ENCODE results near the gene ZCWPW1. TPM values are rescaled to one million over a fixed set of nuclear protein-coding genes. Genes with fewer than 3 reads are reported as not detected.
"Not testable (repeated sequence)": the region's sequence is repeated elsewhere in the genome, so short reads cannot be mapped to it uniquely, and the experiment has no call there.

Gene ZCWPW1
- total RNA-seq, 2 donors from 2014 or later: 1.2 to 1.6 TPM

DNA sequence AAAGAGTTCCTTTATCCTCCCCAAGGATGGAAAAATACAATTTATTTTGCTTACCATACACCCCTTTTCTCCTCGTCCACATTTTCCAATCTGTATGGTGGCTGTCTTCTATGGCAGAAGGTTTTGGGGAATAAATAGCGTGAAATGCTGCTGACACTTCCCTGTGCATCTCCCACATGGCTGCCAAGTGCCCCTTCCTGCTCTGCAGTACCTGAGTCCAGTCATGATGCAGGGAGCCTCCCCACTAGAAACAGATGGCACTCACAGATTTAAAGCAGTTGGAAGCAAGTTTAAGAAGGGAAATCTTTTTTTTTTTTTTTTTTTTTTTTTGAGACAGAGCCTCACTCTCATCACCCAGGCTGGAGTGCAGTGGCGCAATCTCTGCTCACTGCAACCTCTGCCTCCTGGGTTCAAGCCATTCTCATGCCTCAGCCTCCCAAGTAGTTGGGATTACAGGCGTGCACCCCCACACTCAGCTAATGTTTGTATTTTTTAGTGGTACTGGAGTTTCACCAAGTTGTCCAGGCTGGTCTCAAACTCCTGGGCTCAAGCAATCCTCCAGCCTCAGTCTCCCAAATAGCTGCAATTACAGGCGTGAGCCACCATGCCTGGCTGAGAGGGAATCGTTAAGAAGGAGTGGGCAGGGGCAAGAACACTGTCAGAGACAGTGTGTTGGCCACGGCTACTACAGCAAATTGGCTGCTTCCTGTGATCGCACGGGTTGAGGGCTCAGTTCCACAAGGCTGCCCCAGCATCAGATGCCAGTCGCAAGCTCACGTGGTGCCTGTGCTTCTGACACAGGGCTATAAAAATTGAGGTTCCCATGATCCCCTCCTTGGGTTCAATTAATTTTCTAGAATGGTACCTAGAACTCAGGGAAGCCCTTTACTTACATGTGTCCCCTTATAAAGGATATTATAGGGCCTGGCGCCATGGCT, 60.6 kb downstream of the ZCWPW1 start:
- intact Hi-C loops (cut with DNase I, micrococcal nuclease): no loop called here

GRCh38 chr7:100367251-100367620, 61.3 kb downstream of the ZCWPW1 start:
- DNase-seq: no peak
- intact Hi-C loops (cut with DNase I, micrococcal nuclease): no loop called here
- ATAC-seq: no peak

More for the DNA sequence above, 60.6 kb downstream of the ZCWPW1 start:
- ATAC-seq (no peak), DNase-seq (peak in 1 of 2 donors; percentile 45)

GRCh38 chr7:100366411-100367250, 61.9 kb downstream of the ZCWPW1 start:
- DNase-seq: no peak
- ATAC-seq: peak; percentile 6

DNA sequence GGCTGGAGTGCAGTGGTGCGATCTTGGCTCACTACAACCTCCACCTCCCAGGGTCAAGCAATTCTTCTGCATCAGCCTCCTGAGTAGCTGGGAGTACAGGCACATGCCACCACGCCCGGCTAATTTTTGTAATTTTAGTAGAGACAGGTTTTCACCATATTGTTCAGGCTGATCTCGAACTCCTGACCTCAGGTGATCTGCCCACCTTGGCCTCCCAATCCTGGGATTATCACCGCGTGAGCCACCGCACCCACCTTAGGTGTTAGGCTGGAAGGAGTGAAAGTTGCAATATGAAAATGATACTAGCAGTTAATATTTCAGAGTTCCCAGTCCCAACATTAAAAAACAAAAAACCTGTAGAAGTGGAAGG, 62.5 kb downstream of the ZCWPW1 start:
- DNase-seq; ATAC-seq; intact Hi-C loops (cut with DNase I, micrococcal nuclease): not testable (repeated sequence)

More at GRCh38 chr7:100366411-100367250, 61.9 kb downstream of the ZCWPW1 start:
- intact Hi-C loops (cut with DNase I, micrococcal nuclease): no loop called here

DNA sequence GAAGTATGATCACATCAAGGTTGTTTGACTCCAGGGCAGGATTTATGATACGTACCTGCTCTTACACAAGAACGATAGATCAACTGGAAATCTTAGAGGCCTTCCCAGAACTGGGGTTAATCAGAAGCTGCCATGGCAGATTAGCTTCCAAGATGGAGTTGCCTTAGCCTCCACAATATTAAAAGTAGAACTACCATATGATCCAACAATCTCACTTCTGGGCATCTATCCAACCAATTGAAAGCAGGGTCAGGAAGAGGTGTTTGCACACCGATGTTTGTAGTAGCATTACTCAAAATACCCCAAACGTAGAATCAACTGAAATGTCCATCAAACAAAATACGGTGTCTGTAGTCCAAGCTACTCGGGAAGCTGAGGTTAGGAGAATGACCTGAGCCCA, 64.0 kb downstream of the ZCWPW1 start:
- intact Hi-C loops (cut with DNase I, micrococcal nuclease): no loop called here

GRCh38 chr7:100363797-100364196, 64.7 kb downstream of the ZCWPW1 start:
- ATAC-seq; intact Hi-C loops (cut with DNase I, micrococcal nuclease): not testable (repeated sequence)

More for the DNA sequence above, 64.0 kb downstream of the ZCWPW1 start:
- no peak for DNase-seq
- no peak for ATAC-seq

DNA sequence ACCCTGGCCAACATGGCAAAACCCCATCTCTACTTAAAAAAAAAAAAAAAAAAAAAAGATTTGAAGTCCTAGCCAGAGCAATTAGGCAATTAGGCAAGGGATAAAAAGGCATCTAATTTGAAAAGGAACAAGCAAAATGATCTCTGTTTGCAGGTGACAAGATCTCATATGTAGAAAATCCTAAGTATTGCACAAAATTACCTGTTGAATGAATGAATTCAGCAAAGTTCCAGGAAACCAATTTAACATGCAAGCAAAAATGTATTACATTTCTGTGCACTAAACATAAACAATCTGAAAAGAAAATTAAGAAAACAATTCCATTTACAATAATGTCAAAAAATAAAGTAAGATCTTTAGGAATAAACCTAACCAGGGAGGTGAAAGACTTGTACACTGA, 65.4 kb downstream of the ZCWPW1 start:
- intact Hi-C loops (cut with DNase I, micrococcal nuclease): no loop called here
- DNase-seq: no peak

More at GRCh38 chr7:100363797-100364196, 64.7 kb downstream of the ZCWPW1 start:
- DNase-seq: not testable (repeated sequence)

DNA sequence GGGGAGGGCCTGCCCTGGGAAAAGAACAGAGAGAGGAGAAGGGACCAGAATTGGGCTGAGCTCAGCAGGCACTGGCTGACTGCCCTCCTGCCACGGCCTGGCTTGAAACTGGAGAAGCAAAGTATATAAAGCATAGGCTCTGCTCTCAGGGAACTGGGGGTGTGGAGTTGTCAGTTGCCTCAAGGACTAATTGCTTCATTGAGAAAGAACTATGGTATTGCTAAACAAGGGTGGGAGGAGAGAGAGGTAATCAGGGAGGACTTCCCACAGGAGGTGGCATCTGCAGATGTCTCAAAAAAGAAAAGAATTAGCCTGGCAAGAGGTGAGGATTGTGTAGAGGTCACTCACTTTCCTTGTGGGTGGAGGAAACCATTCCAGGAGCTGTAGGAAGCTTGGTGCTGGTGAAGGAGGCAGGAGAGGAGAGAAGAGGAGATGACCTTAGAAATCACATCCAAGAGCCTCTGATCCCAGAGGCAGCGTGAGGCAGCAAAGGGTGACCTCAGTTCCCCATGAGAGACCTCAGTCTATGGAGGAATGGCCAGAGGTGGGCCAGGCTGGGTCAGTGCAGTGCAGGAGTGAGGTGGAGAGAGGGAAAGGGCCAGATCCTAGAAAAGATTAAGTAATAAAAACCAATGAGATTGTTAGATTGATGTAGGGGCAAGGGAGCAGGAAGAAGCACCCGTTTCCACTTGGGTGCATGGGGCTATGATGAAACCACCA, 68.2 kb downstream of the ZCWPW1 start:
- no peak for ATAC-seq
- intact Hi-C loops (cut with DNase I, micrococcal nuclease): no loop called here
- no peak for DNase-seq

More for the DNA sequence above, 65.4 kb downstream of the ZCWPW1 start:
- no peak for ATAC-seq

- ATAC-seq: no peak
- intact Hi-C loops (cut with DNase I, micrococcal nuclease): no loop called here
Measured at GRCh38 chr7:100358857-100359212, 69.7 kb downstream of the ZCWPW1 start.

DNA sequence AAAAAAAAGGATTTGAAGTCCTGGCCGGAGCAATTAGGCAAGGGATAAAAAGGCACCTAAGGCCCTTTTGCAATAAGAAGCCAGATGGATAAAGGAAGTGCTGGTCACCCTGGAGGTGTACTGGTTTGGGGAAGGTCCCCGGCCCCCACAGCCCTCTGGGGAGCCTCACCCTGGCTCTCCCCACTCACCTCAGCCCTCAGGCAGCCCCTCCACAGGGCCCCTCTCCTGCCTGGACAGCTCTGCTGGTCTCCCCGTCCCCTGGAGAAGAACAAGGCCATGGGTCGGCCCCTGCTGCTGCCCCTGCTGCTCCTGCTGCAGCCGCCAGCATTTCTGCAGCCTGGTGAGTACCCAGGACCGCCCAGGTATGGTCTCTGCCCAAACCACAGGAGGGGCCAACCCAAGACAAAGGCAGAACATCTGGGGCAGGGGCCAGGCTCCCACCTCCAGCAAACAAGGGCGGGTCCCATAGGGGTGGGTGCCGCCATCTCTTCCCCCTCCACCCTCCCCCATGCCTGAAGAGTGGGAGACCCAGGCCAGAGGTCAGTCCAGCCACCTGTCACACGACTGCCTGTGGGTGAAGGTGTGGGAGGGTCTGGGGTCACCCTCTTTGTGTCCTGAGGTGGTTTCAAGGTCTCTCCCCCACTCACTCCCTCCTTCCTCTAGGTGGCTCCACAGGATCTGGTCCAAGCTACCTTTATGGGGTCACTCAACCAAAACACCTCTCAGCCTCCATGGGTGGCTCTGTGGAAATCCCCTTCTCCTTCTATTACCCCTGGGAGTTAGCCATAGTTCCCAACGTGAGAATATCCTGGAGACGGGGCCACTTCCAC, 70.3 kb downstream of the ZCWPW1 start, which contains the start of gene PILRB:
Gene PILRB (plus strand): TSS at position 91 of the 830 bp plus-strand sequence. CDS start 186 bp downstream, at position 277.
- DNase-seq (no peak), ATAC-seq (peak; percentile 13)
- intact Hi-C loops (cut with DNase I, micrococcal nuclease): no loop called here

More at GRCh38 chr7:100358857-100359212, 69.7 kb downstream of the ZCWPW1 start:
- no peak for DNase-seq

GRCh38 chr7:100357131-100357561, 71.4 kb downstream of the ZCWPW1 start:
- intact Hi-C loops (cut with DNase I, micrococcal nuclease): no loop called here
- no peak for ATAC-seq
- no peak for DNase-seq

GRCh38 chr7:100356416-100357068, 72.0 kb downstream of the ZCWPW1 start:
- ATAC-seq (no peak), DNase-seq (no peak)
- intact Hi-C loops (cut with DNase I, micrococcal nuclease): no loop called here

DNA sequence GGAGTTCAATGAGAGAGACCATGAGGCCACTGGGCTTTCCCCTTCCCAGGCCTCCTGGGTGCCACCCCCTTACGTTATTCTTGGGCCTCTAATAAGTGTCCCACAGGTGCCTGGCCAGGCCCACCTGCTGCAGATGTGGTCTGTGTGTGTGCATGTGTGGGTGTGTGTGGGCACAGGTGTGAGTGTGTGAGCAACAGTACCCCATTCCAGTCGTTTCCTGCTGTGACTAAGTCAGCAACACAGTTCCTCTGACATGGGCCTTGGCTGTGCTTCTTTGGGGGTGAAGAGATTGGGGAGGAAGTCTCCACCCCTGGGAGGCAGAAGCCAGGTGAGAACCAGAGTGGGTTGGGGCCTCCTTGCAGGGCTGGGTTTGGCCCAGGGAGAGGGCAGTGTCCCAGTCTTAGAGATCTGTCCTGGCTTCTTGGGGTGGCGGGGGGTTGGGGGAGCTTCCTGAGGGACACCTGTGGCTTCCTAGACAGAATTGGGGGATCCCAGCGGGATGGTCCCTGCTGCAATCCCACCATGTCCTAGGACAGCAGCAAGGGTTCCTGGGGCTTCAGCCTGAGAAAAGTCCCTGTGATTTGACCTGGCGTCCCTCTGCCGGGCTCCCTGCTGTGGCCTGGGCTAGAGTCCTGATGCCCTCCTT, 74.7 kb downstream of the ZCWPW1 start:
- intact Hi-C loops (cut with DNase I, micrococcal nuclease): no loop called here
- no peak for DNase-seq
- ATAC-seq: no peak

GRCh38 chr7:100352984-100353684, 75.4 kb downstream of the ZCWPW1 start:
- ATAC-seq (no peak), DNase-seq (no peak)
- intact Hi-C loops (cut with DNase I, micrococcal nuclease): no loop called here

DNA sequence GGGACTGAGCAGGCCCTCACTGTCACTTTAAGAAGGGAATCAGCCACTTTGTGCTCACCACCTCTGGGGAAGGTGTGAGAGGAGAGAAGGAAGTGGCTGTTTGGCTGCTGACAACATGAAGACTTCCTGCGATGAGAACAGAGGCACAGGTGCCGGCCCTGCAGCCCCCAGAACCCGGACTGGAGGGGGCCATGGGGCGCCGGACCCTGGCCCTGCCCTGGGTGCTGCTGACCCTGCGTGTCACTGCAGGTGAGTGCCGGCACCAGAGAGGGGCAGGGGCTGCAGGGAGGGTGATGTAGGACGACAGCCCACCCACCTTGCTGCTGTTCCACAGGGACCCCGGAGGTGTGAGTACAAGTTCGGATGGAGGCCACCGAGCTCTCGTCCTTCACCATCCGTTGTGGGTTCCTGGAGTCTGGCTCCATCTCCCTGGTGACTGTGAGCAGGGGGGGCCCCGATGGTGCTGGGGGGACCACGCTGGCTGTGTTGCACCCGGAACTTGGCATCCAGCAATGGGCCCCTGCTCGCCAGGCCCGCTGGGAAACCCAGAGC, 76.2 kb downstream of the ZCWPW1 start:
- DNase-seq; intact Hi-C loops (cut with DNase I, micrococcal nuclease): not testable (repeated sequence)
- ATAC-seq: peak; percentile 12

- intact Hi-C loops (cut with DNase I, micrococcal nuclease): no loop called here
- no peak for DNase-seq
- ATAC-seq: no peak
Measured at GRCh38 chr7:100351657-100352058, 76.8 kb downstream of the ZCWPW1 start.

Data from left colon (tissue), 2 donors.